Activated CD4-positive, alpha-beta T cell treated with anti-CD3 and anti-CD28 coated beads, Interleukin-2, amount 50 U/mL, for 24 hours (primary cell): ENCODE data around the gene ACOXL.

Experiments used
- DNase-seq, 2 donors: peaks; one replicate each; pipeline ENCODE4 v3.0.0-alpha.2; 2020; ENCODE audit warnings: low read depth in 1 of 2, low spot score in 1 of 2

The ACOXL gene

GRCh38 chr2:110995911-110996310, 263.5 kb downstream of the ACOXL start:
- DNase-seq: no peak

GRCh38 chr2:110997331-110998045, 265.1 kb downstream of the ACOXL start:
- no peak for DNase-seq

- DNase-seq: no peak
Observed at GRCh38 chr2:110998311-110998710, 265.9 kb downstream of the ACOXL start.

- DNase-seq: no peak
Observed at GRCh38 chr2:110999626-111000025, 267.3 kb downstream of the ACOXL start.

- no peak for DNase-seq
Observed at GRCh38 chr2:111005307-111005706, 272.9 kb downstream of the ACOXL start.

GRCh38 chr2:111005821-111006220, 273.4 kb downstream of the ACOXL start:
- no peak for DNase-seq

- no peak for DNase-seq
Observed at GRCh38 chr2:111007757-111008688, 275.6 kb downstream of the ACOXL start.

GRCh38 chr2:111011218-111011617, 278.8 kb downstream of the ACOXL start:
- DNase-seq: no peak

GRCh38 chr2:111015283-111015995, 283.1 kb downstream of the ACOXL start:
- peak in 1 of 2 donors; percentile 17 for DNase-seq

- no peak for DNase-seq
Observed at GRCh38 chr2:111017034-111017622, 284.8 kb downstream of the ACOXL start.

GRCh38 chr2:111017909-111018308, 285.5 kb downstream of the ACOXL start:
- no peak for DNase-seq

- no peak for DNase-seq
Observed at GRCh38 chr2:111019381-111019780, 287.0 kb downstream of the ACOXL start.

GRCh38 chr2:111022633-111023032, 290.3 kb downstream of the ACOXL start:
- DNase-seq: no peak

GRCh38 chr2:111024496-111024895, 292.1 kb downstream of the ACOXL start:
- no peak for DNase-seq

- DNase-seq: no peak
Observed at GRCh38 chr2:111025288-111025687, 292.9 kb downstream of the ACOXL start.

- DNase-seq: no peak
Observed at GRCh38 chr2:111028720-111029119, 296.3 kb downstream of the ACOXL start.

- no peak for DNase-seq
Observed at GRCh38 chr2:111029181-111029927, 297.0 kb downstream of the ACOXL start.

GRCh38 chr2:111030260-111030891, 298.0 kb downstream of the ACOXL start:
- no peak for DNase-seq

- DNase-seq: no peak
Observed at GRCh38 chr2:111030945-111031344, 298.6 kb downstream of the ACOXL start.
